Choroid plexus epithelial cell (primary cell): Measurements from ENCODE around the gene SLC12A5.
A peak's percentile ranks its signal among the peaks of the same experiment; 100 is the strongest.
"Not testable (repeated sequence)": the region's sequence is repeated elsewhere in the genome, so short reads cannot be mapped to it uniquely, and the experiment has no call there.

Experiments
- DNase-seq: peaks from one replicate; pipeline ENCODE4 v3.0.0-alpha.2; 2010; ENCODE audit warnings: low read depth
- H3K4me3 ChIP-seq: 2 replicates; pipeline ENCODE4 v1.5.1; 2011; ENCODE audit warnings: low read depth, mild to moderate bottlenecking, control low read depth, low read length, moderate library complexity
- TF ChIP-seq, protein P1 (sequence below): conservative IDR thresholded peaks from 2 replicates; pipeline ENCODE4 v1.5.1; 2011; ENCODE audit warnings: low read depth, mild to moderate bottlenecking, control low read depth, inconsistent platforms, low read length, moderate library complexity

SLC12A5 gene

DNA sequence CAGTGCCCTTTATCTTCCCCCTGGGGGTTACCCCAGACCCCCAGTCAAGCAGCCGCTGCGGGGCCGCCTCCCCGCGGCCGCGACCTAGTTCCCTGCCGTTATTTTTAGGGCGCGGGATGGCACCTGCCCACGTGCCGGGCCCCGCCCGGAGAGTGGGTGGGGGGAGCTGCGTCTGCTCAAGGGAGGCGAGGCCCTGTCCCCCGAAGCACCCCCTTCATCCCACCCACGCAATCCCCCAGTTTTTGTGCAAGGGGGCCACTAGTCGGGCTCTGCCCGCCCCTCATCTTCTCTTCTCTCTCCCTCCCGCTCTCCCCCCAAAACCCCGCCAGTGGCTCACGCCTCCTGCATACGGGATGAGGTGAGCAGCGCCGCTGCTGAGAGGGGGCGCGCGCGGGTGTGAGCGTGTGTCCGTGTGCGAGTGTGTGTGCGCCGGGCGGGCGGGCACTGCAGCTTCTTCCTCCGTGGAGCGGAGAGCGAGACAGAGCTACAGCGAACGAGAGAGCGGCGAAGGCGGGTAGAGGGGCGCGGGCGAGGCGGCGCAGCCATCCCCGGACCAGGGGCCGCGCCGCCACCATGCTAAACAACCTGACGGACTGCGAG, at the start of gene SLC12A5:
SLC12A5 (plus strand) TSS at position 444 of the 600 bp plus-strand sequence; CDS start at position 574, 130 bp downstream.
- H3K4me3 ChIP-seq, result no peak within 1 kb of the TSS
- TF ChIP-seq, protein P1, sequence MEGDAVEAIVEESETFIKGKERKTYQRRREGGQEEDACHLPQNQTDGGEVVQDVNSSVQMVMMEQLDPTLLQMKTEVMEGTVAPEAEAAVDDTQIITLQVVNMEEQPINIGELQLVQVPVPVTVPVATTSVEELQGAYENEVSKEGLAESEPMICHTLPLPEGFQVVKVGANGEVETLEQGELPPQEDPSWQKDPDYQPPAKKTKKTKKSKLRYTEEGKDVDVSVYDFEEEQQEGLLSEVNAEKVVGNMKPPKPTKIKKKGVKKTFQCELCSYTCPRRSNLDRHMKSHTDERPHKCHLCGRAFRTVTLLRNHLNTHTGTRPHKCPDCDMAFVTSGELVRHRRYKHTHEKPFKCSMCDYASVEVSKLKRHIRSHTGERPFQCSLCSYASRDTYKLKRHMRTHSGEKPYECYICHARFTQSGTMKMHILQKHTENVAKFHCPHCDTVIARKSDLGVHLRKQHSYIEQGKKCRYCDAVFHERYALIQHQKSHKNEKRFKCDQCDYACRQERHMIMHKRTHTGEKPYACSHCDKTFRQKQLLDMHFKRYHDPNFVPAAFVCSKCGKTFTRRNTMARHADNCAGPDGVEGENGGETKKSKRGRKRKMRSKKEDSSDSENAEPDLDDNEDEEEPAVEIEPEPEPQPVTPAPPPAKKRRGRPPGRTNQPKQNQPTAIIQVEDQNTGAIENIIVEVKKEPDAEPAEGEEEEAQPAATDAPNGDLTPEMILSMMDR, result no peak
- no peak for DNase-seq

DNA sequence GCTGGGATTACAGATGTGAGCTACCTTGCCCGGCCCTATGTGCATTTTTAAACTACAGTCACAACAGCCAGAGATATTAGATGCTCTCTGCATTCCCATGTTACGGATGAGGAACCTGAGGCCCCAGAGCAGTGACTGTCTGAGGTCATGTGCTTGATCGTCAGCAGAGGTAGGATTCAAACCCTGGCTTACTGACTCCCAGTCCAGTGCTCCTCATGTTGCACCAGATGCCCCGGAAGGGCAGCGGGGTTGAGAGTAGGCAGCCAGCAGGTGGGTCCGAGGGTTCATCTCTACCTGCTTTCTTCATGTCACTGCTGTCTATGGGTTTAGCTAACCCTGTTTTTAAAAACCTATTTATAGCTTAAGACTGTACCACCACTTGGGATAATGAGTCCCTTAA, 47.8 kb upstream of the SLC12A5 start:
- TF ChIP-seq, protein P1, result no peak
- H3K4me3 ChIP-seq, result no peak overlapping the region
- DNase-seq, result no peak

DNA sequence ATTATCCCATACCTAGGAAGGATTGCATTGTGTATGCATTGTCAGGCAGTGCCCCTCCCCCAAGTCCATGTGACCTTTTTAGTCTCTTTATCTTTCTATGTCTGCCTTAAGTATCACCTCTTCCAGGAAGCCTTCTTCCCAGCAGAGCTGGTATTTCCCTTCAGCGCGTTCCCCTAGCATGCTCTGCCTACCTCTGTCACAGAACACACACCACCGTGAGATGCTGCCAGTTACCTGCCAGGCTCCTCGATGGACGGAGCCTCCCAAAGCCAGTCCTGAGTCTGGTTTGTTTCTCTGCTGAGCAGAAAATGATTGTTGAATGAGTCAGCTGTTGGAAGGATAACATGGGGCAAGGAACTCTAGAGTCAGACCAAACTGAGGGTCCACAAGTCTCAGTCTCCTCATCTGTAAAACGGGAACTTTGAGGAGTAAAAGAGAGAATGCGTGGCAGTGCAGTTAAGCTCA, 45.7 kb upstream of the SLC12A5 start:
- TF ChIP-seq, protein P1, result no peak
- peak; percentile 16 for DNase-seq

DNA sequence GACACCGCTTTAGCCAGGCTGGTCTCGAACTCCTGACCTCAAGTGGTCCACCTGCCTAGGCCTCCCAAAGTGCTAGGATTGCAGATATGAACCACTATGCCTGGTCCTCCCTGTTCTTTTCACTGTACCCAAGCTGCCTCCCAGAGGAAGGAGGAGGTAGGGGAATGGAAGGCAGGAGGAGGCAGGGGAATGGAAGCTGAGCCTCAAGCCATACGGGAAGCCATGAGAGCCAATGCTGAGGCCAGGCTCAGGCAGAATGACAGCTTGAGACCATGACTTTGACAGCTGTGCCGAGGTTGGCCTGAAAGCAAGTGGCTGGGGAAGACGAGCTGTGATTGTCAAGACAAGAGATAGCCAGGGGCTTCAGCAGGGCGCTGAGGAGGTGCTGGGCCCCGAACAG, 43.4 kb upstream of the SLC12A5 start:
- H3K4me3 ChIP-seq, result no peak overlapping the region

More for the DNA sequence above, 45.7 kb upstream of the SLC12A5 start:
- no peak overlapping the region for H3K4me3 ChIP-seq

DNA sequence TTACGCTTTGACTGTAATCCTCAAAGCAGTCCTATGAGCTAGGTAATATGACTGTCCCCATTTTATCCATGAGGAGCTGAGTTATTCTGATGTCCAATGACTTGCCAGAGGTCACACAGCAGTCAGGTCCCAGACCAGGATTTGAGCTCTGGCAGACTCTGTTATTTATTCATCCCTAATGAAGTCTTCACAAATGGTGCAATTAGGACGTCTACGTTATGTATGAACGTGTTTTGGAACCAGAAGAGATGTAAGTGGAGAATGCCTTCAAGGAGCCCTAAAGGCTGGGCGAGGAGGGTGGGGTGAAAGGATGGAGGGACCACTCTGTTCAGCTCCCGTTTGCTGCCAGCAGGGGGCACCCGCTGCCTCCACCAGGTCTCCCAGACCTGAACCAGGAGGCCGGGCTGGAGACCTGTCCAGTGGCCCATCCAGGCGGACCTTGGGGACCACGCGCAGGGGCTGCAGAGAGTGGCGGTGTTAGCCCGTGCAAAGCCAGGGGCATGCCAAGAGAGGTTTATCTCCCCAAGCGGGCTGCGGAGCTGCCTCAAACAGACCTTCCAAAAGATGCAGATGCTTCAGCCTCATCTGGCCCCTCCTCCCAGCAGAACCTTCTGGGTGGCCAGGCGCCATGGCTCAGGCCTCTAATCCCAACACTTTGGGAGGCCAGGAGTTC, 41.8 kb upstream of the SLC12A5 start:
- TF ChIP-seq, protein P1, result peak; percentile 91
- DNase-seq, result peak; percentile 71
- no peak overlapping the region for H3K4me3 ChIP-seq

More for the DNA sequence above, 43.4 kb upstream of the SLC12A5 start:
- DNase-seq, result peak; percentile 37
- TF ChIP-seq, protein P1, result peak; percentile 35

DNA sequence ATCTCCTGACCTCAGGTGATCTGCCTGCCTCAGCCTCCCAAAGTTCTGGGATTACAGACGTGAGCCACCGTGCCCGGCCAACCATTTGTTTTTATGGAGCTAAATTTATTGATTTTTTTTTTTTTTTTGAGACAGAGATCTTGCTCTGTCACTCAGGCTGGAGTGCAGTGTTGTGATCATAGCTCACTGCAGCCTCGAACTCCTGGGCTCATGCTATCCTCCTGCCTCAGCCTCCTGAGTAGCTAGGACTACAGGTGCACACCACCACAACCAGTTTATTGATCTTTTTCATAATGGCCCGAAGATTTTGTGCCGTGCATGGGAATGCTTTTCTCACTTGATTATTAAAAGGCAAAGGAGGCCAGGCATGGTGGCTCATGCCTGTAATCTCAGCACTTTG, 40.2 kb upstream of the SLC12A5 start:
- DNase-seq, H3K4me3 ChIP-seq: not testable (repeated sequence)

DNA sequence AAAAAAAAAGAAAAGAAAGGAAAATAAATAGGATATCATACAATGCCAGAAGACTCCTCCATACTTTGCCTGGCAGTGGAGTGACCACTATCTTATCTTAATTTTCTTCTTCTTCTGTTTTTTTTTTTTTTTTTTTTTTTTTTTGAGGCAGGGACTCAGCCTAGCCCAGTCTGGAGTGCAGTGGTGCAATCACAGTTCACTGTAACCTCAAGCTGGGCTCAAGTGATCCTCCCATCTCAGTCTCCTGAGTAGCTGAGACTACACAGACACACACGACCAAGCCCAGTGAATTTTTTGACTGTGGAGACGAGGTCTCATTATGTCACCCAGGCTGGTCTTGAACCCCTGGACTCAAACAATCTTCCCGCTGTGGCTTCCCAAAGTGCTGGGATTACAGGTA, 37.4 kb upstream of the SLC12A5 start:
- no peak overlapping the region for H3K4me3 ChIP-seq
- DNase-seq, result no peak
- TF ChIP-seq, protein P1, result no peak
